ENCODE data around the gene WDR45B.
"Not testable (repeated sequence)": the region's sequence is repeated elsewhere in the genome, so short reads cannot be mapped to it uniquely, and the experiment has no call there.

Gene WDR45B

DNA sequence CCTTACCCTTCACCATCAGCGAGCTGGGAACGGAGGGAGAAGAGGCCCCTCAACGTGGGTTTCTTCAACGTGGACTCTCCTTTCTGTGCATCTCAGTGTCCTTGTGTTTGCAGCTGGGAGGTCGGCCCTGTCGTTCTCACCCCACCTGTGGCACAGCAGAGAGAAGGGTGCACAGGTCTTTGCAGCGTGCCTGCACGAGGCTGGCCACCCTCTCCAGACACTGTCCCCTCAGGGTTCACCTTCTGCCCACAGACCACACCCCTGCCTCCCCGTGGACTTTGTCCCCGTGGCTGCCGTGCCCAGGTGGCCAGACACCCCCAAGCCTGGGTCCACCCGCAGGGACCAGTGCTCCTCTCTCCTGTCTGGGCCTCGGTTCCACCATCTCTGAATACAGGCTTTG lies 7.3 kb upstream of the WDR45B start:
- FAIRE-seq = no peak

DNA sequence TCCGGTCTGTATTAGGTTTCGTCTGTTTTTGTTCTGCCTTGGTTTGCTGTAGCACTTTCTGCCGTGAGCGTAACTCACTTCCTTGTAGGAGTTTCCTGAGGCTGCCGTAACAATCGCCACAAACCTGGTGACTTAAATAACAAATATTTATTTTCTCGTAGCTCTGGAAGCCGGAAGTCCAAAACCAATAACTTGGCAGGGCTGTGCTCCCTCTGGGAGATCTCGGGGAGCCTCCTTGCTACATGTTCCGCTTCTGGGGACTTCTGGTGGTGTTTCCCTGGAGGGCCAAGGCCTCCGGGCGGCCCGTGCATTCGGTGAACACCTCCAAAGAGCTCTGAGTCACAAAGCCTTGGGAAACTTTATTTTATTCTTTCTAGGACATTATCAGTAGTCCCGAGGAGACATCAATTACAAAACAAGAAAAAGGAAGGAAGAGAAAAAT lies 6.8 kb upstream of the WDR45B start:
- FAIRE-seq = no peak

DNA sequence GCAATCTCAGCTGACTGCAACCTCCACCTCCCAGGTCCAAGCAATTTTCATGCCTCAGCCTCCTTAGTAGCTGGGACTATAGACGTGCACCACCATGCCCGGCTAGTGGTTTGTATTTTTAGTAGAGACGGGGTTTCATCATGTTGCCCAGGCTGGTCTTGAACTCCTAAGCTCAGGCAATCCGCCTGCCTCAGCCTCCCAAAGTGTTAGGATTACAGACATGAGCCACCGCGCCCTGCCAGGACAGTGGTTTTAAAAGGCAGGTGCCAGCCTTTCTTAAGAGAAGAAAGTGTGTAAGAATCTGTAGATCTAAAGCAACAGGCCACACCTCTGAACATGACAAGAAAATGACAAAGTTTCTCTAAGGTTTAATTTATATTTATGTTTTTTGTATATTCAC lies 6.4 kb upstream of the WDR45B start:
- not testable (repeated sequence) for FAIRE-seq

DNA sequence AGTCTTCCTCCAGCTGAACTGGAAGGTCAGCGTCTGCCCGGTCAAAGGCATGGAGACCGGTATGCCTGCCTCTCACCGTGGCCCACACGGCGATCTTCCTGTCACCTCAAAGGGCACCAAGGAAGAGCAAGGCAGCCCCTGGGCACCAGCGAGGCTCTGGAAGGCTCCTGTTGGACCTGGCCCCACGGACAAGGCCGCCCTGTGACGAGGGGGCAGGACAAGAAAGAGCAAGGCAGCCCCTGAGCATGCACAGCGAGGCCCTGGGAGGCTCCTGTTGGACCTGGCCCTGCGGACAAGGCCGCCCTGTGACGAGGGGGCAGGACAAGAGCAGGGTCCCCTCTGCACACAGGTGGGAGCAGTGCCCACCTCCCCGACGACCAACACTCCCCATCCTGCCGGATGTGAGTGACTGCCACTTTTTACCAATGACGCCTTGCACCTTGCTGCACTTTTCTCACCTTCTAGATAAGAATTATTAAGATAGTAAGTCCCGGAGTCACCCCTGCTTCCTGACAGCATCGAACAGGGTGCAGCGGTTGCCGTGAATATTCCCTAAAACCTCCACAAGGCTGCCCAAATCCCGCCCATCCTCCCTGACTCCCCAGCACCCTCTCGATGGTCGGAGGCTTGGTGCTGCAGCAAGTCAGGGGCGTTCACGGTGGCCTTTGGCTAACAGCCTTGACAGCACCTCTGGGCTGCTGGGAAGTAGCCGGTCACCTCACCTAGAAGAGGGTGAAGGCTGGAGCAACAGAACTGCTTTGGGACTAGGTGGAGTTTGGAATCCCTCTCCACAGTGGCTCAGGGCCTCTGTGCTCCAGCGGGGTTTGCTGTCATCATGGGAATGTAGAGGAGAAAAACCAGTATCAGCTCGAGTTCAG lies 5.6 kb upstream of the WDR45B start:
- no peak for FAIRE-seq

DNA sequence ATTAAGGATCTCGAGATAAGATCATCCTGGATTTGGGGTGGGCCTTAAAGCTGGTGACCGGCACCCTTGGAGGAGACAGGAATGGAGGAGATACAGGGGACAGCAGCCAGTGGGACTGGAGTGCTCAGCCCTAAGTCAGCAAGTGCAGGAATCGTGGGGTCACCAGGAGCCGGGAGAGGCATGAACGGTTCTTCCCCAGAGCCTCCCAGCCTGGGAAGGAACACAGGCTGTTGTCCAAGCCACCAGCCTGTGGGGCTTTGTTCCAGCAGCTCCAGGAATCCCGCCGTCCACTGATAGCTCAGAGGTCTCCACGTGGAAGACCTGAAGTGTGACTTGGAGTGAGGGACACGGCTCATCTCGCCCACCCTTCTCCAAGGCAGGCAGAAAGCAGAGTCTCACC lies 2.5 kb upstream of the WDR45B start:
- FAIRE-seq = no peak

DNA sequence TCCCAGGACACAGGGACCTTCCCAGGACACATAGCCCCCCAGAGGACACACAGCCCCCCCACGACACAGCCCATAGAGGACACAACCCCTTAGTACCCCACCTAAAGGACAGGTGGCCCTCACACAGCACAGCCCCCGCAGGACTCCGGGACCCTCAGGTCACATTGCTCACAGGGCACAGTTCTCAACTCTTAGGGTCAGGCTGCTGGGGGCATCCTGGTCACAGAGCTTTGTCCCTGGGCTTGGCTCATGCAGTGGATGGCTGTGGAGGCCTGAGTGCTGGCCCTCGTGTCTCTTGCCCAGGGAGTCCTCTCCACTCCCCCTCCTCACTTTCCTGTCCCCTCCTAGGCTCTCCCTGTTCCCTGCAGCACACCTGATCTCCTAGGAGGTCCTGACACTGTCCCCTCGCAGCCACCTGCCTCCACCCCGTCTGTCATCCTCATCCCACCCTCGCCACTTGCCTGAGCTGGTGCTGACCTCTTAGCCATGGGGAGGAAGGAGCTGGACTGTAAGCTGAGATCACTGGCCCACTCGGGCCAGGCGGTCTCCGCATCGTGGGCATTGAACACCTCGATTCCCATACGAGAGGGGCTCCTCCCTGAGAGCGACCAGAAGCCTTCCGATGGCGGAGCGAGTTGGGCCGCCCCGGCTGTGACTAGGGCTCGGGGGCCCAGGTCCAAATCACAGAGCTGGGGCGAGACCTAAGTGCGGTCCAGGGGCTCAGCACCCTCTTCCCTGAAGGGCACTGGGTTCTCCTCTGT lies 1.4 kb upstream of the WDR45B start:
- FAIRE-seq = no peak

DNA sequence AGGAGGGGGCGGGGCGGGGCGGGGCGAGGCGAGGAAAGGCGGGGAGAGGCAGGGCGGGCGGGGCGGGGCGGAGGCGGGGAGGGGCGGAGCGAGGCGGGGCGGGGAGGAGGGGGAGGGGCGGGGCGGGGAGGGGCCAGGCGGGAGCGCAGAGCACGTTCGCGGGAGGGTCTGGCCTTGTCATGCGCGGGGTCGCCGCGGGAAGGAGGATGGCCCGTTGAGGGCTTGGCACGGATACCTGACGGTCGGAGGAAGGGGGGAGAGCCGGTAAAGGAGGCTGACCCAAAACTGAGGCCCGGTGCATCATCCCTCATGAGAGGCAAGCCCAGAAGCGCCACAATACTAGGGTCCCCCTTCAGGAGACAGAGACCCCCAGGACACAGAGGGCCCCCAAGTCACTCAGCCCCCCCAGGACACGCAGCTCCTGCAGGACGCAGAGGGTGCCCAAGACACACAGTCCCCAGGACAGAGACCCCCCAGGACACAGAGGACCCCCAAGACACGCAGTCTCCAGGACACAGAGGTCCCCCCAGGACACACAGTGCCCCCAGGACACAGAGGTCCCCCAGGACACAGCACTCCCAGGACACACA lies 593 bp upstream of the WDR45B start:
- FAIRE-seq = no peak

DNA sequence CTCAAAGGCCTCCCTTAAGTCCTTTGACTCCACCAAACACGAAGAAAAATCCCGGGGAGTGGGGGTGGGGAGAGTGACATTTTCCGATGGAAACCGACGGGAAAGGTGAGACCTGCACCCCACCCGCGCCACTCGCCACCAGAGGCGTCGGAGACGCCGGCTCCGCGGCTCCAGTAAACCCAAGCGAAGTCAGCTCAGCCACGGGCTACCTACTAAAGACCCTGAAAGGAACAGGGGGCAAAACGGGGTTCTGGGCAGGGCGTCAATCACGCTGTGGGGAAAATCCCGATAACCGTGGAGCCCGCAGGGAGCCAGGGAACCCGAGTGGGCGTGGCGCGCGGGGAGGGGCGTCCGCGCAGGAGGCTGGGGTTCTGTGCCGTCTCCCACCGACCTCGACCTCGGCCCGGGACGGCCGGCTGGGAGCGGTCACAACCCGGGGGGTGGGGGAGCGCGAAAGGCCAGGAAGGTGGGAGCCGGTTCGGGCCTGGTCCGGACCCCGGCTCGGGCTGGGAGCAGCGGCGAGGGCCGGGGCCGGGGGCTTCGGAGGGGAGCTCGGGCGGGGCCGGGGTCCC lies 565 bp downstream of the WDR45B start:
- FAIRE-seq = no peak

DNA sequence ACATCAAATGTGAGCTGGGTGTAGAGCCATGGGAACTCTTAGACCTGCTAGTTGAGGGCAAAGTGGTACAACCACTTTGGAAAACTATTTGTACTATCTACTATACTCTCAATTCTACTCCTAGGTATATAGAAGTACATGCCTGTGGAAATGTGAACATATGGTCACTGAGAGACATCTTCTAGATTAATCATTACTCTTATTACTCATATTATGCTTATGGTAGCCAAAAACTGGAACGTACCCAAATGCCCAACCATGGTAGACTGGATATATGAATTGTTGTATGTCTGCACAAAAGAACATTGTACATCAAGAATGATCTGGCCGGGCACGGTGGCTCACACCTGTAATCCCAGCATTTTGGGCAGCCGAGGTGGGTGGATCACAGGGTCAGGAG lies 2.7 kb downstream of the WDR45B start:
- no peak for FAIRE-seq

DNA sequence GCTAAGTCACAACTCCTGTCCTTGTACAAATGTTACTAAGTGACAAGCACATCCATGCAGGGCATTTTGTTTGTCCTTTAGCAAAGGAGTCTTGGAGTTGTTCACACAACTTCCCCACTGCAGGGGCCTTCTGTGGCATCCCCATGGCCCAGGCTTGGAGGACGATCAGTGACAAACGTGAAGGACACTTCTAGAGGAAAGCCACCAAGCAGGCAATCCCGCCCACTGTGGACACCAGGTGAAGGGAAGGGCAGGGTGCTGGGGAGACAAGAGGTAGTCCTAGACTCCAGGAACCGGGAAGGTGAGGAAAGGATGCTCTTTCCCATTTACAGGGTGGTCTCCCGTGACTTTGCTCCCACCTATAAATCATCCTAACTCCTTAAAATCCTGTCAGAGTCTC lies 4.1 kb downstream of the WDR45B start:
- no peak for FAIRE-seq

DNA sequence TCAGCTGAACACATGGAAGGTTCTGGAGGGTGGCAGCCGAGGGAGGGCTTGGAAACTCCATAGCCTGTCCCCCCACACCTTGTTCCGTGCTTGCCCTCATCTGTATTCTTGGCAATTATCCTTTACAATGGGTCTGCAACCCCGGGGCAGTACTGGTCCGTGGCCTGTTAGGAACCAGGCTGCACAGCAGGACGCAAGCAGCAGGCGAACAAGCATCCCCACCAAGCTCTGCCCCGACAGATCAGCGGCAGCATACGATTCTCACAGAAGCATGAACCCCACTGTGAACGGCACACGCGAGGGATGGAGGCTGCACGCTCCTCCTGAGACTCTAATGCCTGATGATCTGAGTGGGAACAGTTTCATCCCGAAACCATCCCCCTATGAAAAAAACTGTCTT lies 6.2 kb downstream of the WDR45B start:
- no peak for FAIRE-seq

DNA sequence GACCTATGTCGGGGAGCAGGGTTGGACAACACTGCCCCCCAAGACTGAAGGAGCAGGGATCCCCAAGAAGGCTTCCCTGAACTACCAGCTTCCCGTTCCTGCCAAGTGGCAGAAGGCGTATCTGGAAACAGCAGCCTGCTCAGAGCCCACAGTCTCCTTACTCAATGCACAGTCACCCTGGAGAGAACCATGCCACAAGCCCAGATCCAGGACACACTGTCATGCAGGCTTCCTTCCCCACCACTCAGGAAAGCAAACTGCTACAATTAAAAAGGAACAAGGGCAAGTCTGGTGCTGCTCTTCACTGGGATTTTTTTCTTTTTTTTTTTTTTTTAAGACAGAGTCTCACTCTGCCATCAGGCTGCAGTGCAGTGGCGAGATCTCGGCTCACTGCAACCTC lies 8.2 kb downstream of the WDR45B start:
- FAIRE-seq = no peak

DNA sequence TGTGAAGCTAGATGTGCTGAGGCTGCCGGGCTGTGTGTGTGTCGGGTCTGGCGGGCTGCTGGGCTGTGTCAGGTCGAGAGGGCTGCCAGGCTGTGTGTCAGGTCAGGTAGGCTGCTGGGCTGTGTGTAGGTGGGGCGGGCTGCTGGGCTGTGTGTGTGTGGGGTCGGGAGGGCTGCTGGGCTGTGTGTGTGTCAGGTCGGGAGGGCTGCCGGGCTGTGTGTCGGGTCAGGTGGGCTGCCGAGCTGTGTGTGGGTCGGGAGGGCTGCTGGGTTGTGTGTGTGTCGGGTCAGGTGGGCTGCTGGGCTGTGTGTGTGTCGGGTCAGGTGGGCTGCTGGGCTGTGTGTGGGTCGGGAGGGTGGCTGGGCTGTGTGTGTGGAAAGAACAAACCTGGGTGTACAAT lies 8.6 kb downstream of the WDR45B start:
- FAIRE-seq = no peak

DNA sequence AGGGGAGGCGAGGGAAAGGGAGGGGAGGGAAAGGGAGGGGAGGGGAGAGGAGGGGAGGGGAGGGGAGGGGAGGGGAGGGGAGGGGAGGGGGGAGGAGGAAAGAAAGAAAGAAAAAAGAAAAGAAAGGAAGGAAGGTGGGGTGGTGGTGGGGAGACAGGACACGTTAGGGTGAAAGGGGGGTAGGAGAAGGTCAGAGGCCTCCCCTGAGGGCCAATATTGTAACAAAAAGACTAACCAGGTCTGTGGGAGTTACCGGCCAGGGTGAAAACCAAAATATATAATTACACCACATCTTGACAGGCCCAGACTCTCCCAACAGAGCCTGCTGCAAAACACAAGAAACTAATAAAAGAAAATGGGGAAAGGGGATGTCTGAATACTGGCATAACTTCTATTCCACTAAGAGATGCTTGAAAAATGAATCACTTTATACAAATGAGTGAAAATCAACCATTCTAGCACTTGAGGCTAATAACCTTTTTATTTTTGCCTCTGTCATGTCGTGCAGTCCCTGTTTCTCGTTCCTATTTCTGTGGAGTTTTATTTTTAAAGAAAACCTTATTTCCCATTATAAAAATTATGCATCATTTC lies 10.0 kb downstream of the WDR45B start:
- no peak for FAIRE-seq

DNA sequence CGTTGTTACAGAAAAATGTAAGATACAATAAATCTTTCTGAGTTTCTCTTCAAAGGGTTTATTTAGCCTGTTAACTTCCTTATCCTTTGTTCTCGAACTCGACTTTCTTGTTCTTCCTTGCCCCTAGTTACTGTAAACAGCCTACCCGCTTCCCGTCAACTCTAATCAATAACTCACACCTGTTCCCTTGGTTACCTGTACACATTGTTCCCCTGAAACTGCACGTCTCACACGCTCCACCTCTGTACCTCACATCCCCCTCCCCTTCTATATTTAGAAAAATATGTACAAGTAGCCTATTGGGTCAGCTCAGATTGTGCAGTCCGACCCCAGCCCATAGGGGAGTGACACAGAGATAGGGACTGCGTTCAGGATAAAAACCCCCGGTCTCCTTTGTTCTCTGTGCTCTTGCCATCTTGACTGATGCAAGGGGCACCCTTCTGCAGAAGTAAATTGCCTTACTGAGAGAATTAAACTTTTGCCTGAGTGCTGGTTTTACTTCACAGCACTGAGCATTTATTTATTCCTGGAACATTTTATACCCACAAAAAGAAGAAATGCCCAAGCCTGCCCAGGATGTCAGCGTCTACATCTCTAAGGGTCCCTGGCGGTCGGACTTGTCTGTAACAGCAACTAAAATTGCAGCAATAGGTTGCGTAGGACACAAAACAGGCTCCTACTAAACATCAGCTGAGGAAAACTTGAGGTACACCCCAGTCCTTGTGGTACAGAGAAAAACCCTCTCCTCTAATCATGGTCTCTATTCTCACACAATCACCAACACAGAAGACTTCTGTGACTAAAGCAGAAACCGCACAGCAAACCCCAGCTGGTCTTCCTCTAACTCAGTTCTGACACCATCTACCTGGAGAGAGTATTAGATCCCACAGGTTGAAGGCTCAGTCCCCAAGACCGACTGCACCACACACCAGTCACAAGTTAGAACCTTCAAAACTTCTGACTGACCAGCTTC lies 11.3 kb downstream of the WDR45B start:
- FAIRE-seq = no peak

DNA sequence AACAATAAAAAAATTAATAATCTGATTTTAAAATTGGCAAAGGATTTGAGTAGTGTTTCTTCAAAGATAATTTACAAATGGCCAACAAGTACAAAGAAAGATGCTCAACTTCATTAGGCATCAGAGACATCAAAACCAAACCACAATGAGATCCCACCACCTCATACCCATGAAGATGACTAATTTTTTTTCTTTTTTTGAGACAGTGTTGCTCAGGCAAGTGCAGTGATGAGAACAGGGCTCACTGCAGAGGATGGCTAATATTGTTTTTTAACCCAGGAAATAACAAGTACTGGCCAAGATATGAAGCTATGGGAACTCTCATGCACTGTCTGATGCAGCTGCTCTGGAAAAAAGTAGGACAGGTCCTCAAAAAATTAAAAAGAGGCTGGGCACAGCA lies 14.9 kb downstream of the WDR45B start:
- no peak for FAIRE-seq

DNA sequence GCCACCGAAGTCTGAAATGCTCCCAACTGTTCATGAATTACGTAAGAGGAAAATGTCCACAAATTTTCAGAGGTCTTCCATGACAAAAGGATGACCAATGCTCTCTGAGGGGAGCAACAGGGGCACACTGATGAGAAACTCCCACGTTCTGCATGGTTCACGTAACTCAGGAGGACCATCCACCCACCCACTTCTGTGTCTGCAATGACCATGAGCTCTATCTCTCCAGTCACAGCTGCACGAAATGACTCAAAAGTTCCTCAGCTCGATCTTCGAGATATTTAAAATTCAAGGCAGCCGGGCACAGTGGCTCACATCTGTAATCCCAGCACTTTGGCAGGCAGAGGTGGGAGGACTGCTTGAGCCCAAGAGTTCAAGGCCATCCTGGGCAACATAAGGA lies 15.8 kb downstream of the WDR45B start:
- no peak for FAIRE-seq

DNA sequence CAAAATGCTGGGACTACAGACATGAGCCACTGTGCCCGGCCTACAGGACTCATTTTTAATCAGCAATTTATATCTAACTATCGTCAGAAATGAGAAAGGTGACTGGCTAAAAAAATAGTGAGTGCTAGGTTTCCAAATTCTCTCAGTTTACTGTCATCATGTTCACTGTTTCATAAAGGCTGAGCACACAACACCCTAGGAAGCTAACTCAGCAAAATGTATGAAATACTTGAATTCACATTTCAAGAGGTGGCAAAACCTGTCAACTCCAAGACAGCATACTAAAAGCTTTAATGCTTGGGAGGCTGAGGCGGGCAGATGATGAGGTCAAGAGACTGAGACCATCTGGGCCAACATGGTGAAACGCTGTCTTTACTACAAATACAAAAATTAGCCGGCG lies 16.7 kb downstream of the WDR45B start:
- no peak for FAIRE-seq

DNA sequence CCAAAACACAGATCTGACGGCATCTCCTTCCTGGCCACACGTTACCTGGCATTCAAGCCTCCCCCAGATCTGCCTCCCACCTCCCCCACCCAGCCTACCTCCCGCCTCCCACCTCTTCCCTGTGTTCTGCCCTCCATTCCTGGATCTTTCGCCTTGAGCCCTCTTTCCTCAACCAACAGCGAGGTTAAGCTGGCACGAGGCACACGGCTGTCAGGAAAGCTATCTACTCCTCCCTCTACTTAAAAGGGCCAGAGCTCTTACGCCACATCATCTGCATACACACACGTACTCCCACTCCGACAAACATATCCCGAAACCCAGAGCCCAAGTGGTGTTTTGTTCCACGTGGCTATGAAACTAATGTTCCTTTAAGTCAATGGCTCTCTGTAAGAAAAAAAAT lies 18.0 kb downstream of the WDR45B start:
- FAIRE-seq = no peak

DNA sequence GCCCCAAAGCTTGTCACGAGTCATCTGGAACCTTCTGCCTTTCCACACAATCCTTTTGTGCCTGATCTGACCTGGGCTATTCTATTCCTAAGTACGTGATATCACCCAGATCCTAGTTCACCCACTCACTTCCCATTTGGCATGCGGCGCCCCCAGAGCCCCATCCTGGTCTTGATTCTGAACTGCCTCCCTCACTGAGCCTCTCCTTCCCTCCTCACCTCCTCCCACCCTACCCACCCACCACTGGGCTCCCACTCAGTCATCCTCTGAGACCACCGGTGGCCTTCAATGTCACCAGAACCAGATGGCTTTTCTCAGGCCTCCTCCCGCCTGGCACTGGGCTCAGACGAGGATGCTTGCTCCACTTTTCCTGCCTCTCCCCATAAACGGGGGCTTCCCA lies 18.5 kb downstream of the WDR45B start:
- no peak for FAIRE-seq

DNA sequence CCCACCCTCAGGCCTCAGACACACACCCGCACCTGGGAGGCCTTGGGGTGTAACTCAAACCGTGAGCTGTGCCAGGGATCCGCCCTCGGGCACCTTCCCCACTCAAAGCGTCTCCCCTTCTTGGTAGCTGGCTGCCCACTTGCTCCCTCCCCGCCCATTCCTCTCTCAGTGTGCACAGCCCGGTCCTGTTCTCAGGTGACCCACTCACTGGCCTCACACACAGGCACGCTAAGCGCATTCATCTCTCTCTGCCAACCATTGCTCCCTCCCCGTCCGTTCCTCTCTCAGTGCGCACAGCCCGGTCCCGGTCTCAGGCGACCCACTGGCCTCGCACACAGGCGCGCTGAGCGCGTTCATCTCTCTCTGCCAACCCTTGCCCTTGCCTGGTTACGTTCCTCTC lies 20.8 kb downstream of the WDR45B start:
- FAIRE-seq = no peak

DNA sequence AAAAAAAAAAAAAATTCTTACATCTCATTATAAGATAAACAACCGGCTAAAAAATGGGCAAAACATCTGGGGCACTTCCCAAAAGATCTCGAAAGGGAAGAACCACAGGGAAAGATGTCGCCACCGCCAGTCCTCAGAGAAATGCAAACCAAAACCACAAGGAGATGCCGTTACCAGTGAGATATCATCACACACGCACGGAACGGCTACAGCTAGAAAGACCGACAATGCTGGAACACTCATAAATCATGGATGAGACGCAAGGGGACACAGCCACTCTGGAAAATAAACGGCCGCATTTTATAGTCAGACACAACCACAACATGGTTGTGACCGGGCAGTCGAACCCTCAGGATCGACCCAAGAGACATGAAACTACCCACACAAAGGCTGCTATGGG lies 24.5 kb downstream of the WDR45B start:
- no peak for FAIRE-seq
